ENCODE results near the gene DCDC1. TPM values are rescaled to one million over a fixed set of nuclear protein-coding genes. Genes with fewer than 3 reads are reported as not detected.
A peak's percentile ranks its signal among the peaks of the same experiment; 100 is the strongest.

DCDC1 gene
- total and polyA plus RNA-seq, 2 experiments from 2014 or later: 1.1 TPM; not detected in 1

DNA sequence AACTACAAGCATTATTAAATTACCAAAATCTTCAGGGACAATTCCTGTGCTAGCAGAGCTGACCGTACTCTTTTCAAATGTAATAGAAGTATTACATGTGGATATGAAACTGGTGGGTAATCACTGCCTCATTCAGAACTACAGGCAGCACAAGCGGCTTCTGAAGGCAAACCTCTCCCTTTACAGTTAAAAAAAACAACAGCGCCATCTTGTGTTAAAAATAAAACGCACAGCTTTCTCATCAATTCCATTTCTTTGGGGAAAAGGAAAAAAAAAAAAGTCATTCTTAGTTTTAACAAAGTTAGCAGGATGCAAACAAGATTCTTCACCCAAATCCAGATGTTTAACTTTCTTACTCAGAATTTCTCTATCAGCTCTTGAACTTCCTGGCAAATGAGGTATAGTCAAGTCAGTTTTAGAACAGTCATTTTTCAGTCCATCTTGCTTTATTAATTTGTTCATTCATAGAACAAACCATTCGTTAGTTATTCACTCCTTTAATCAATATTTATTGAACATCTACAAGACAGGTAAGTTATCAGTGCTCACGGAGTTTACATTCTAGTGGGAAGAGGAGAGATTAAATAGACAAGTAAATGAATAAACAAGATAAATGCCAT, 451.6 kb downstream of the DCDC1 start:
- Histone ChIP-seq H3K27ac (no peak overlapping the region), H3K9me3 (ENCODE audit: low read depth) (no peaks in the 10 kb centered on the region), H3K4me1 (ENCODE audit: low read depth) (no peaks in the 10 kb centered on the region), H3K4me3 (no peak overlapping the region), H3K27me3 (no peaks in the 10 kb centered on the region), H3K36me3 (no peaks in the 10 kb centered on the region)
- TF ChIP-seq, protein P1, sequence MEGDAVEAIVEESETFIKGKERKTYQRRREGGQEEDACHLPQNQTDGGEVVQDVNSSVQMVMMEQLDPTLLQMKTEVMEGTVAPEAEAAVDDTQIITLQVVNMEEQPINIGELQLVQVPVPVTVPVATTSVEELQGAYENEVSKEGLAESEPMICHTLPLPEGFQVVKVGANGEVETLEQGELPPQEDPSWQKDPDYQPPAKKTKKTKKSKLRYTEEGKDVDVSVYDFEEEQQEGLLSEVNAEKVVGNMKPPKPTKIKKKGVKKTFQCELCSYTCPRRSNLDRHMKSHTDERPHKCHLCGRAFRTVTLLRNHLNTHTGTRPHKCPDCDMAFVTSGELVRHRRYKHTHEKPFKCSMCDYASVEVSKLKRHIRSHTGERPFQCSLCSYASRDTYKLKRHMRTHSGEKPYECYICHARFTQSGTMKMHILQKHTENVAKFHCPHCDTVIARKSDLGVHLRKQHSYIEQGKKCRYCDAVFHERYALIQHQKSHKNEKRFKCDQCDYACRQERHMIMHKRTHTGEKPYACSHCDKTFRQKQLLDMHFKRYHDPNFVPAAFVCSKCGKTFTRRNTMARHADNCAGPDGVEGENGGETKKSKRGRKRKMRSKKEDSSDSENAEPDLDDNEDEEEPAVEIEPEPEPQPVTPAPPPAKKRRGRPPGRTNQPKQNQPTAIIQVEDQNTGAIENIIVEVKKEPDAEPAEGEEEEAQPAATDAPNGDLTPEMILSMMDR (IDR thresholded peaks at IDR 0.05; ENCODE audit: low read depth, low read length): peak; percentile 65
- DNase-seq (ENCODE audit: low read depth in 1 of 2, low spot score in 1 of 2): peak; percentile 69 to 77

DNA sequence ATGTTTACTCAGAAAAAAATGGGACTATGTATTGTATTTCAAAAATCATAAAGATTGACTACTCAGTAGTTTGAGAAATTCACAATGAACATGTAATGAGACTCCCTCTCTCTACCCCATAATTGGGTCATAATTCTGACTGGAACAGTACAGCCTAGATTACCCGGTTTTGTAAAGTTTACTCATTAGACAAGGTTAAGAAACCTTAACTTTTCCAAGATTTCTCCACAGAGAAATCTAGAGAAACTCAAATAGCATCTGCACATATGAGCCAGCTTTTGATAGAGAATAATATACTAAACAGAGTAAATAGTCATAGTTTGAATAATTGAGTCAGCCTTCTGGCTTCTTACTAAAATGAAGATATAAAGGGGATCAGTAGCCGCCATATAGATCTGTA, 452.3 kb downstream of the DCDC1 start:
- Histone ChIP-seq H3K36me3 (no peaks in the 10 kb centered on the region), H3K4me3 (no peak overlapping the region), H3K27me3 (no peaks in the 10 kb centered on the region), H3K9me3 (ENCODE audit: low read depth) (no peaks in the 10 kb centered on the region), H3K4me1 (ENCODE audit: low read depth) (no peaks in the 10 kb centered on the region), H3K27ac (no peak overlapping the region)
- no peak for DNase-seq (ENCODE audit: low read depth in 1 of 2, low spot score in 1 of 2)
- TF ChIP-seq, protein P1 (IDR thresholded peaks at IDR 0.05; ENCODE audit: low read depth, low read length): no peak

DNA sequence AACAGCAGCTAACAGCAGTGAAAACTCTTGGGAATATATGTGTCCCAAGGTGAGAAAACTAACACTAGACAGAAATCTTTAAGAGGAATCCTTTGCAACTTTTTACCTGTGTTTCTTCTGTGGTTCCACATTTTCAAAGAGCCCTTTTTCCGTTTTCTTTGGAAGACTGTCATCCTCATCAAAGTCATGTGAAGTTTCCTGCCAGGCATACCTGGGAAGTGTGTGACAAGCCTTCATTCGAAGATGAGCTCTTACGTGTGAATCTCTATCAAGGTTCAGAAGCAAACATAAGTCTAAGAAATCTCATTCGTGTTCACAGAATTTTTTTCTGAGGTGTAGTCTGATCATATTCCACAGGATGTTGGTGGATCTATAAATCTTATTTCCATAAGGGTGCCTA, 452.8 kb downstream of the DCDC1 start:
- Histone ChIP-seq H3K36me3 (no peaks in the 10 kb centered on the region), H3K4me1 (ENCODE audit: low read depth) (no peaks in the 10 kb centered on the region), H3K4me3 (no peak overlapping the region), H3K9me3 (ENCODE audit: low read depth) (no peaks in the 10 kb centered on the region), H3K27ac (no peak overlapping the region), H3K27me3 (no peaks in the 10 kb centered on the region)
- TF ChIP-seq, protein P1 (IDR thresholded peaks at IDR 0.05; ENCODE audit: low read depth, low read length): no peak
- DNase-seq (ENCODE audit: low read depth in 1 of 2, low spot score in 1 of 2): no peak

DNA sequence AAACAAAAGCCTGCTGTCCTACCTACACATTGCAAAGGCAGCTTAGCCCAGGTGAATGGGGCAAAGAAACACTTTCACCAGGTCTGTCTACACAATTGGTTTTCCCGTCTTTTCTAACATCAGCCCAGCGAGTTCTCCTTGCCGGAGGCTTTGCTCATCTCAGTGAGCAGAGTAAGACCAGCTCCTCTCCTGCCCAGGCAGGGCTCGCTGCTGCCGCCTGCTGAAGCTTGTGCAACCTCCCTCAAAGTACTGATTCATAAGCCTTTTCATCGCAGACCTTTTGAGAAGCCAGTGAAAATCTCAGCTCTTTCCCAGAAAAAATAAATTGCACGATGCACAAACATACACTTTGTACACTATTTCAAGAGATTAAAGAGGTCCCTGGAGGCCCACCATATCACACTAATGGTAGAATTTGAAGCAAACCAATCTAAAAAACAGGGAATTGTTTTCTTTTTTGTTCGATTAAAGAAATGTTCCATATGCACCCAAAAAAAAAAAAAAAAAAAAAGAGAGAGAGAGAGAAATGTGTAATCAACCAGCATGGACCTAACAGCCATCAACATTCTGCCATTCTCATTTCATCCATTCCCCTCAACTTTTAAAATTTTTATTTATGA, 455.3 kb downstream of the DCDC1 start:
- Histone ChIP-seq H3K4me3 (no peak overlapping the region), H3K9me3 (ENCODE audit: low read depth) (no peaks in the 10 kb centered on the region), H3K4me1 (ENCODE audit: low read depth) (no peaks in the 10 kb centered on the region), H3K27ac (no peak overlapping the region), H3K36me3 (no peaks in the 10 kb centered on the region), H3K27me3 (no peaks in the 10 kb centered on the region)
- peak; percentile 71 to 85 for DNase-seq (ENCODE audit: low read depth in 1 of 2, low spot score in 1 of 2)
- TF ChIP-seq, protein P1 (IDR thresholded peaks at IDR 0.05; ENCODE audit: low read depth, low read length): peak; percentile 81

DNA sequence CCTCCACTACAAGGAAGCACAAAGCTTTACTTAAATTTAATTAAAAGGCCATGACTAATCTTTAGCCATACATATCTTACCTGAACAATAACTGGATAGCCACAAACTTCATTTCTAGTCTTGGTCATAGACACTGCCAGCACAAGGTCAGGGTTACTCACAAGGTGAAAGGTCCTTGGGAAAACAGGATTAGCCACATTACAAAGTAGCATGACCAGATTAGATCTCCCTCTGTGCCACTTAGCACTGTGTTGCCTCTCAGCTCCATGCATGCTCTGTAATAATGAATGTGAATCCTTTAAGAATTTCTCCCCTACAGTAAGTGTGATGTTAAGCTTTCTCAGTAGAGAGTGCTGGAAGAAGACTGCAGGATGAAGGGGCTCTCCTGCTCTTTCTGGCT, 458.3 kb downstream of the DCDC1 start:
- DNase-seq (ENCODE audit: low read depth in 1 of 2, low spot score in 1 of 2): peak in 1 of 2 donors; percentile 11
- Histone ChIP-seq H3K4me3 (no peak overlapping the region), H3K36me3 (no peaks in the 10 kb centered on the region), H3K27me3 (no peaks in the 10 kb centered on the region), H3K27ac (no peak overlapping the region), H3K9me3 (ENCODE audit: low read depth) (no peaks in the 10 kb centered on the region), H3K4me1 (ENCODE audit: low read depth) (peaks cover 4% of the 10 kb centered on the region)
- TF ChIP-seq, protein P1 (IDR thresholded peaks at IDR 0.05; ENCODE audit: low read depth, low read length): no peak
